HT1080 (cell line): Measurements from ENCODE around the gene STAC3. TPM values are rescaled to one million over a fixed set of nuclear protein-coding genes. Genes with fewer than 3 reads are reported as not detected.

Experiments
- DNase-seq: peaks from one replicate; pipeline ENCODE4 v3.0.0-alpha.2; 2015; ENCODE audit warnings: low read depth
- total RNA-seq: library from RNA; depleted of rRNA; stranded (reverse); fragments of >200 nt; shearing (Covaris generic); gene quantifications from 2 replicates; pipeline ENCODE4 v1.2.3, GENCODE V29; 2014

STAC3 gene
- total RNA-seq, 1 experiment from 2014 or later = 0.27 TPM

- no peak for DNase-seq
These were observed 27.5 kb downstream of the STAC3 start for GRCh38 chr12:57223191-57224165.

- no peak for DNase-seq
These were observed 28.4 kb downstream of the STAC3 start for GRCh38 chr12:57222286-57223190.

- no peak for DNase-seq
These were observed 29.6 kb downstream of the STAC3 start for GRCh38 chr12:57221169-57221917.

DNA sequence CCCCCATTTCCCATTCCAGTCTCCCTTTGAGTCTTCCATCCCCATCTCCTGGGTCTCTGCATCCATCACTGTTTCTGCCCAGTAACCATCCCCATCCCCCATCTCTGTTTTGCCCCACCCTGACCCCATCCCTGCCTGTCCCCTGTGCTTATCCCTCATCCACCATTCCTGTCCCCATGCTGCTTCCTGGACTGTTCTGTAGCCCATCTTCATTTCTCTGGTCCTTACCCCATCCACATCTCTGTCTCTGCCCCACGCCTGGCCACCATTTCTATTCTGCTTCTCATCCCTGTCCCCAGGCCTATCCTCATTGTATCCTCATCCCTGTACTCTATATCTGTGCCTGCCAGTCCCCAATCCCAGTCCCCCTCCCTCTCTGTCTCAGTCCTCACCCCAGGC is 30.2 kb downstream of the STAC3 start:
- DNase-seq = no peak

- DNase-seq = no peak
These were observed 30.8 kb downstream of the STAC3 start for GRCh38 chr12:57219993-57220754.

GRCh38 chr12:57219205-57219992 is 31.6 kb downstream of the STAC3 start:
- DNase-seq = no peak

- DNase-seq = no peak
These were observed 32.7 kb downstream of the STAC3 start for GRCh38 chr12:57218030-57218853.

DNA sequence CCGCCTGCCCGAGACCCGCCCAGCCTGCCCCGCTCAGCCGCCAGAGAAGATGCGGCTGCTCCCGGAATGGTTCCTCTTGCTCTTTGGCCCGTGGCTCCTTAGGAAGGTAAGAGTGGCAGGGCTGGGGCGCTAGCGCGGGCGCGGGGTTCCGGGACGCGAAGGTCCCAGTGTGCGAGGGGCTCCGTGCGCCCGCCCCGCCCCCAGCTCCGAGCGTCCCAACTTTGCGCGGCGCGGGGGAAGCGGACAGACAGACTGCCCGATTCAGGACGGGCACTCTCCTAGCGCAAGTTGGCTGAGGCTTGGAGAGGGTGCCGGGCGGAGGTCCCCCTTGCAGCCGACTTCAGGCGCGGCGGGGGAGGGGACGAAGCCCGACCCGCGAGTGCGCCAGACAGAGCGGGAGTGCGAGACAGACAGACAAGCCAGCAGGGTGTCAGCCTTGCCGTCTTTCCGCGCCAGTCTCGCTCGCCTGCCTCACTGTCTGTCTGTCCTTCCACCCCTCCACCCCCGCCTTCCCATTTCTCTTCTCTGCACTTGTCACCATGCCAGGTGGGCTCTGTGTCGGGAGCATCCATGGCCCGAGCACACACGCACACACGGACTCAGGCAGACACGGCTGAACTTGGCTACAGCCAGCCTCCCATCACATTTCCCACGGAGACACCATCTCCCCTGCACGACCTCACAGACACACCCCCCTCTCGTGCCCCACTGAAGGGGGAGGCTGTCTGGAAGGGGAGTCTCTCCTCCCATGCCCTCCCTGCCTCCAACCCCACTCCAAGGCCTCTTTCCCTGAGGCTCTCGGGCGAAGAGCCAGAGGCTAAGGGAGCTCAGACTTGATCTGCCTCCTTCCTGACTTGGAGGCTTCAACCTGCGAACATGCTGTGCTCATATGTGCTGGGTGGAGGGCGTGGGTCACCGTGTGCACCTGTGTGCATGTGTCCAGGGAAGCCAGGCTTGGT is 33.8 kb downstream of the STAC3 start:
- DNase-seq = no peak

DNA sequence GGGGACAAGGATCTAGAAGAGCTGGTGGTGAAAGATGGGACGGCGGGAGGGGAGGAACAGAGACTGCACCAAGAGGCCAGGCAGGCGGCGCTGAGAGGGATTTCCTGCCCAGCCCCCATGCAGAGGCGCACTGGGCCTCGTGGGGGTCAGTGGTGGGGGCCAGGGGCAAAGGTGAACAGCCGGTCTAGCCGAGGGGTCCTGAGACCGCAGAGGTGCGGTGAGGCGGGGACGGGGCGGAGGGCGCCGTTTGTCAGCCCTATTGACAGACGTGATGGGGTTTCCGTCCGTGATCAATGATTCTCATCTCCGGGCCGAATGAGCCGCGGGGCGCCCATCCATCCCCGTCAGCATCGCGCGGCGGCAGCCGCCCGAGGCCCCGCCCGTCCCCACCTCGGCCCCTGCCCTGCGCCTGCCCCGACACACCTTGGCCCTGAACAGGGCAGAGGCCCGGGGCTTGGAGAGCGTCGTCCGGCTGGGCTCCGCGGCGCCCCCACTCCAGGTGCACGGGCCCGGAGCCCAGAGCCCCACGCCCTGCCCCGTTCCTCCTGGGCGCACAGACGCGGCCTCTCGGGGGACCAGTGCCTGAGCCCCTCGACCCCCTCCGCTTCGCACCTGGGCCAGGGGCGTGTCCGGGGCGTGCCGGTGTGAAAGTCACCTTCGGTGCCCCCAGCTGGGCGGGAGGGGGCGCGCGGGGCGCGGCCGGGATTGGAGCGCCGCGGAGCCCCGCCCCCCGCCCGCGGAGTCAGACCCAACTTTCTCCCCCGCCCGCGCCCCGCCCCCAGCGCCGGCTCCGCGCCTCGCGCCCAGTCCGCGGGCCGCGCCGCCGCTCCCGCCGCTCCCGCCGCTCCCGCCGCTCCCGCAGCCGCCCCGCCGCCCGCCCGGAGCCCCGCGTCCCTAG is 34.7 kb downstream of the STAC3 start, which contains the start of gene NXPH4:
TSS of gene NXPH4 (plus strand) at position 781 of the 898 bp plus-strand sequence. CDS start 176 bp downstream, outside the sequence.
- no peak for DNase-seq

DNA sequence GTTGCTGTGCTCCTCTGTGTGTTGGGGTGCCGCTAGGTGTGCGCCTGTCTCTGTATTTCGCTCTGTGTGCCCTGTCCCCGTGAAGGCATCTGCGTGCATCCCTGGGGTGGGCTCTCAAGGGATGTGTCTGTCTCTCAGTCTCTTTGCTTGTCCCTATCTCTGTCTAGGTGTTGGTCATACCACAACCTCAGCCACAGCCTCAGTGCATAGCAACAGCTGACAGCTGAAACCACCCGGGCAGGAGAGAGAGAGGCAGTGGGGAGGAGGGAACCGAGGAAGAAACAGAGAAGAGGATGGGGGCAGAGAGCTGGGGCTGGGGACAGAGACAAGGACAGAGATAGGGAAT is 35.3 kb downstream of the STAC3 start:
- DNase-seq = no peak

DNA sequence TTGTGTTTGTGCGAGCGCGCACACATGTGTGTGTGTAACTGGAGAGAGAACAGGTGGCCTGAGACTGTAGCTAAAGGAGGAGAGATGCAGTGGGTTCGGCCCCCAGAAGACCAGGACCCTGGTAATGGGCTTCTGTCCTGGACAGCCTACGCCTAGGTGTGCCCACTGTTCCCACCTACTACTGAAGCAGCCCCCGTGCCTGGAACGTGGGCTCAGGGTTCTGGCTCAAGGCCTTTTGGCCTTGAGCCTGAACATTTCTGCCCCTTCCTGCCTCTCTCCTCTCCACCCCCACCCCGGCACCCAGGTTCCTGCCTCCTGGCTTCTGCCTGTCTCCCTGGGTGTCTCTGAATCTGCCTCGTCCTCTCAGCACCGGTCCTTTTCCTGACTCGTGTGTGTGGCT is 35.9 kb downstream of the STAC3 start:
- no peak for DNase-seq

- DNase-seq = peak; percentile 56
These were observed 36.6 kb downstream of the STAC3 start for GRCh38 chr12:57214398-57214781.

DNA sequence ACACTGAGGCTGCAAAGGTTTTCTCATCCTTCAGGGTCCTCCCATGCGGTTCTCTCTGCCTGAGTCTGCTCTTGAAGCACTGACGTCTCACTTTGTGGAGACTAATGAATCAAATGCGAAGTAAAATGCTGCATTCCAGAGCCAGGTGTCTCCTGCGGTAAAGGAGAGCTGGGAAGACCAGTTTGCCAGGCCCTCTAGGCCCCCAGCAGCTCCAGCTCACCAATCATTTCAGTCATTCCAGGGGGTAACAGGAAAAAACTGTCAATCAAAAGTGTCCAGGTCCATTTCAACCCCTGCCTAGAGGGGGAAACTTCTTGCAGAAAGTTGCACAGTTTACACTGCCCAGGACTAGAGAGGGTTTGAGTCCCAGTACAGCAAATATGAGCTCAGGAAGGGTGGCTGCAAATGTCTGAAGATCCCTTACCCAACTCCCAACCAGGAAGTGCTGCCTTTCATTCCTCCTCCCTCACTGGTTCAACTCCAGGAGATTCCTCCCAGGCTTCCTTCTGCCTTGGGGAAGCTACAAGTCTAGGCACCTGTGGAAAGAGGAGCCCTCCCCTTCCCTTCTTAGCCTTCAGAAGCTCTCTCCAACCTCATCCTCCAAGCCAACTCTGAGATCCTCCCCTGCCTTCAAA is 37.1 kb downstream of the STAC3 start:
- DNase-seq = no peak

- peak; percentile 90 for DNase-seq
These were observed 37.8 kb downstream of the STAC3 start for GRCh38 chr12:57213058-57213715.

GRCh38 chr12:57212701-57213057 is 38.3 kb downstream of the STAC3 start:
- DNase-seq = no peak
